GM15510 (cell line): ENCODE measurements around the gene SNX19.
A peak's percentile ranks its signal among the peaks of the same experiment; 100 is the strongest.

Experiments used
- POLR2A ChIP-seq: IDR thresholded peaks from 3 replicates; pipeline ENCODE4 v1.6.1; 2011; ENCODE audit warnings: borderline replicate concordance; ENCODE audit not compliant: insufficient read length; ENCODE audit errors: extremely low read depth

Gene SNX19, protein sequence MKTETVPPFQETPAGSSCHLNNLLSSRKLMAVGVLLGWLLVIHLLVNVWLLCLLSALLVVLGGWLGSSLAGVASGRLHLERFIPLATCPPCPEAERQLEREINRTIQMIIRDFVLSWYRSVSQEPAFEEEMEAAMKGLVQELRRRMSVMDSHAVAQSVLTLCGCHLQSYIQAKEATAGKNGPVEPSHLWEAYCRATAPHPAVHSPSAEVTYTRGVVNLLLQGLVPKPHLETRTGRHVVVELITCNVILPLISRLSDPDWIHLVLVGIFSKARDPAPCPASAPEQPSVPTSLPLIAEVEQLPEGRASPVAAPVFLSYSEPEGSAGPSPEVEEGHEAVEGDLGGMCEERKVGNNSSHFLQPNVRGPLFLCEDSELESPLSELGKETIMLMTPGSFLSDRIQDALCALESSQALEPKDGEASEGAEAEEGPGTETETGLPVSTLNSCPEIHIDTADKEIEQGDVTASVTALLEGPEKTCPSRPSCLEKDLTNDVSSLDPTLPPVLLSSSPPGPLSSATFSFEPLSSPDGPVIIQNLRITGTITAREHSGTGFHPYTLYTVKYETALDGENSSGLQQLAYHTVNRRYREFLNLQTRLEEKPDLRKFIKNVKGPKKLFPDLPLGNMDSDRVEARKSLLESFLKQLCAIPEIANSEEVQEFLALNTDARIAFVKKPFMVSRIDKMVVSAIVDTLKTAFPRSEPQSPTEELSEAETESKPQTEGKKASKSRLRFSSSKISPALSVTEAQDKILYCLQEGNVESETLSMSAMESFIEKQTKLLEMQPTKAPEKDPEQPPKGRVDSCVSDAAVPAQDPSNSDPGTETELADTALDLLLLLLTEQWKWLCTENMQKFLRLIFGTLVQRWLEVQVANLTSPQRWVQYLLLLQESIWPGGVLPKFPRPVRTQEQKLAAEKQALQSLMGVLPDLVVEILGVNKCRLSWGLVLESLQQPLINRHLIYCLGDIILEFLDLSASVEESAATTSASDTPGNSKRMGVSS

DNA sequence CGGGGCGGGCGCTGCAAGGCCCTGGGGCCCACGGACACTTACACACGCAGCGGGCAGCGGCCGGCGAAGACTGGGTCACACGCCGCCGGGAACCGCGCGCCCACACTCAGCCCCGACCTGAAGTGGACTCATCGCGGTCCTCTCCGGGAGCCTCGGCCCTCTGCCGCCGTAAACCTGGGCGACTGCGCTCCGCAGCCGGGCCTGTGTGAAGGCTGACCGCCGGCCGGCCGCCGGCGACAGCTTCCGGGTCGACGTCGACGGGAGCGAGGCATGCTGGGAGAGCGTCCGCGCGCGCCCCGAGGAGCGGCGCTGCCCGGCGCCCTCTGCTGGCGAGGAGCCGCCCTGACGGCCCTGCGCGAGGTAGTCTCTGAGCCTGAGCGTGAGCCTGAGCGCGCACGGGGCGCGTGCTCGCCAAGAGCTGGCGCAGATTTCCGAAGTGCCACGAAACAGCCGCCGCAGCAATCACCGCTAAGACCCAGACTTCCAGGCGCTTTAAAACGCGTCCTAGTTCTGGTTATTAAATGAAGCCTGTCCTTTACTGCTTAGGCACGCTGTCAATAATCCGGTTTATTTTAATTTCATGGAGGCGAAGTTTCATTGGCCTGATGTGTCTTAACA is at the start of gene SNX19:
Gene SNX19 (minus strand): TSS at position 242 of the 618 bp plus-strand sequence. CDS start 540 bp downstream, outside the sequence.
- TF ChIP-seq POLR2A = peak; percentile 93

GRCh38 chr11:130964058-130964792 is 47.9 kb upstream of the SNX19 start:
- TF ChIP-seq POLR2A = no peak

- TF ChIP-seq POLR2A = no peak
These were observed 31.6 kb upstream of the SNX19 start for GRCh38 chr11:130947889-130948288.

- no peak for TF ChIP-seq POLR2A
These were observed 31.2 kb upstream of the SNX19 start for GRCh38 chr11:130947481-130947880.

- TF ChIP-seq POLR2A = no peak
These were observed 30.8 kb upstream of the SNX19 start for GRCh38 chr11:130947058-130947457.

DNA sequence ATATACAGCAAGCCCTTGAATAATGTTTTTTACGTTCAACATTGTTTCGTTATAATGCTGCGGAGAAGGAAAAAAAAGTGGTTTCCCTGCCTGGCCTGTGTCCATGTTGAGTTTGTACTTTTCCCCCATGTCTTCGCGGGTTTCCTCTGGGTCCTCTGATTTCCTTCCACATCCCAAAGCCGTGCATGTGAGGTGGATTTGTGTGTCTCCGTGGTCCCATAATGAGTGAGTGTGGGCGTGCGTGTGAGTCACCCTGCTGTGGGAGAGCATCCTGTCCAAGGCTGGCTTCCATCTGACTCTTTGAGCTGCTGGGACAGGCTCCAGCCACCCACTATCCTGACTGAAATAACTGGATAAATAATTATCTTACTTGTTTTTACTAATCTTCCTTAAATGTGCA is 29.6 kb upstream of the SNX19 start:
- TF ChIP-seq POLR2A = no peak

GRCh38 chr11:130940706-130941105 is 24.4 kb upstream of the SNX19 start:
- TF ChIP-seq POLR2A = no peak

GRCh38 chr11:130937051-130937450 is 20.8 kb upstream of the SNX19 start:
- no peak for TF ChIP-seq POLR2A

- TF ChIP-seq POLR2A = no peak
These were observed 15.9 kb upstream of the SNX19 start for GRCh38 chr11:130932086-130932712.

DNA sequence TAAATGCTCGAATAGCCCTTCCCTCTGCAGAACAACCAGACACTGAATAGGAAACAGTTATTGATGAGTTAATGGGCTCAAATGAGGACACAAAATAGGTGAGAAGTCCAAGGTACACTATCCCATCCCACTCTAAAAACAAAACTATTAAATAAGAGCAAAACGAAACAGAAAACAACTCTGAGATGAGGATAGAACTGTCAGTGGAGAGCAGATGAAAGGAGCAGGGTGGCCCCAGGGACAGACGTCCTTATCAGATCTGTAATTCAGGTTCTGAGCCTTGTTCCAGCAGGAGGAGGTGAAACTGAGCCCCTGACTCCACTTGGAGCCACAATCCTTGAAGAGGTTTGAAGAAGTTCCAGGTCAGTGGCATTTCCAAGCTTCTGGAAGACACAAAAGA is 8.5 kb upstream of the SNX19 start:
- no peak for TF ChIP-seq POLR2A

GRCh38 chr11:130918081-130918480 is 1.8 kb upstream of the SNX19 start:
- no peak for TF ChIP-seq POLR2A

DNA sequence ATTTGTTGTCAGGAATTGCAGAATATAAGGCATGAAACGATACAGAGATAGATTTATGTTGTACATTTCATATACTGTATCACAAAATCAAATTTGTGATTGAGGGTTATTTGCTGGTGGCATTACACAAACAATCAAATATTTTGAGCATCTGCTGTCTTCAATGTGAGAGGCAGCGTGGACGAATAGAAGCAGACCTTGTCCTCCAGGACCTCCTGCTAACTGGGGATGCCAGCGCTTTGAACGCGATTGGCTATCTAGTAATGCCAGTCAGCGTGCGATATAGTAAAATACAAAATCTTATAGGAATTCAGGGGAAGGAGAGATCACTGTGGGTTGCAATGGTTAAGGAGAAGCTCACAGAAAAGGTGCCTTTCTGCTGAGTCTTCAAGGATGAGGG is 631 bp upstream of the SNX19 start:
- TF ChIP-seq POLR2A = no peak

DNA sequence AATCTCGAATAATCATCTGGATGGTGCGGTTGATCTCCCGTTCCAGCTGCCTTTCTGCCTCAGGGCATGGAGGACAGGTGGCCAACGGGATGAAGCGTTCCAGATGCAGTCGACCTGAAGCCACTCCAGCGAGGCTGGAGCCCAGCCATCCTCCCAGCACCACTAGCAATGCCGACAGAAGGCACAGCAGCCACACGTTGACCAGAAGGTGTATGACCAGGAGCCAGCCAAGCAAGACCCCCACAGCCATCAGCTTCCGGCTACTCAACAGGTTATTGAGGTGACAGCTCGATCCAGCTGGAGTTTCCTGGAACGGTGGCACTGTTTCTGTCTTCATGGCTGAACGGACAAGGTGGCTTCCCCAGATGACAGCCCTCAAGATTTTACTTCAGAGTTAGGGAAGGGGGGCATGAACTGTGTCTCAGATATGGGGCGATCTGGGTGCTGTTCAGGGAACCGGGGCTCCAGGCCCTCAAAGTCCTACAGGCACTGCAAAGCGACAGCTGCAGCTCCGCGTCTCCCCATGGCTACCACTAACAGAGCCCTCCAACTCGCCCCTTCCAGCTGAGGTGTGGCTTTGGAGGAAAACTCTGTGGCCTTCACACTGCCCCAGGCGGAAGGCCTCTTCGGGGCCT is 559 bp downstream of the SNX19 start:
- TF ChIP-seq POLR2A = no peak
